ENCODE results near the gene DDX6. TPM values are rescaled to one million over a fixed set of nuclear protein-coding genes. Genes with fewer than 3 reads are reported as not detected.

Gene DDX6
- total and polyA plus RNA-seq, 9 of the 15 experiments (the other 6 are each of a cell fraction or from before 2014, with no cell fraction given), result 10.0 to 102 (median 58.2) TPM

GRCh38 chr11:118791111-118791960 is at the start of gene DDX6 (continued):
- TF ChIP-seq ZMIZ1 (IDR thresholded peaks at IDR 0.05; ENCODE audit: low read depth in 2 of 2, low read length in 2 of 2) (0 out of 4 replicates have a peak, but pooled peaks of 1 of the 2 experiments have one; percentile 18), RNF219 (CRISPR knock-in tag; IDR thresholded peaks at IDR 0.05) (no peak), FOXA3 (CRISPR knock-in tag; conservative IDR thresholded peaks at IDR 0.05 in 1 of 2, IDR thresholded peaks at IDR 0.05 in 1 of 2) (no peak), ZBTB43 (CRISPR knock-in tag; IDR thresholded peaks at IDR 0.05) (no peak; the same call in 1 of the 2 replicates), ZNF239 (CRISPR knock-in tag; IDR thresholded peaks at IDR 0.05) (peak; percentile 31; the same call in 1 of the 2 replicates), NKRF (IDR thresholded peaks at IDR 0.05; ENCODE audit: borderline replicate concordance) (no peak), ASH1L (IDR thresholded peaks at IDR 0.05; ENCODE audit: borderline replicate concordance, low read depth, partially characterized antibody) (no peak), SIRT6 (IDR thresholded peaks at IDR 0.05; ENCODE audit: low read depth, low read length) (no peak), ZNF277 (CRISPR knock-in tag; IDR thresholded peaks at IDR 0.05; ENCODE audit: borderline replicate concordance) (no peak), ZBTB5 (IDR thresholded peaks at IDR 0.05) (no peak)

All from K562 (cell line).